Cerebellar cortex (tissue), 1 donor: ENCODE results near the gene NXPH2.
"Not testable (repeated sequence)": the region's sequence is repeated elsewhere in the genome, so short reads cannot be mapped to it uniquely, and the experiment has no call there.

Experiments used
- DNase-seq: peaks from one replicate; pipeline ENCODE4 v3.0.0-alpha.2; 2015; ENCODE audit warnings: low spot score

The NXPH2 gene

GRCh38 chr2:138757384-138757783, 22.8 kb downstream of the NXPH2 start:
- DNase-seq: no peak

GRCh38 chr2:138752197-138752956, 27.8 kb downstream of the NXPH2 start:
- DNase-seq: no peak

GRCh38 chr2:138744713-138745112, 35.5 kb downstream of the NXPH2 start:
- no peak for DNase-seq

- peak; percentile 28 for DNase-seq
Observed at GRCh38 chr2:138742441-138743057, 37.6 kb downstream of the NXPH2 start.

GRCh38 chr2:138741851-138742250, 38.3 kb downstream of the NXPH2 start:
- DNase-seq: no peak

- DNase-seq: not testable (repeated sequence)
Observed at GRCh38 chr2:138737009-138737554, 43.1 kb downstream of the NXPH2 start.

GRCh38 chr2:138732651-138733050, 47.5 kb downstream of the NXPH2 start:
- no peak for DNase-seq

GRCh38 chr2:138730497-138731030, 49.6 kb downstream of the NXPH2 start:
- DNase-seq: no peak

- DNase-seq: no peak
Observed at GRCh38 chr2:138727956-138728355, 52.2 kb downstream of the NXPH2 start.

GRCh38 chr2:138726681-138727080, 53.5 kb downstream of the NXPH2 start:
- DNase-seq: no peak

- no peak for DNase-seq
Observed at GRCh38 chr2:138724729-138725459, 55.3 kb downstream of the NXPH2 start.

- DNase-seq: no peak
Observed at GRCh38 chr2:138724327-138724726, 55.9 kb downstream of the NXPH2 start.

GRCh38 chr2:138723196-138723987, 56.8 kb downstream of the NXPH2 start:
- no peak for DNase-seq

- no peak for DNase-seq
Observed at GRCh38 chr2:138722316-138722715, 57.9 kb downstream of the NXPH2 start.

GRCh38 chr2:138720035-138720838, 60.0 kb downstream of the NXPH2 start:
- DNase-seq: no peak

- DNase-seq: no peak
Observed at GRCh38 chr2:138718405-138718804, 61.8 kb downstream of the NXPH2 start.

- DNase-seq: peak; percentile 7
Observed at GRCh38 chr2:138716183-138716582, 64.0 kb downstream of the NXPH2 start.

- DNase-seq: no peak
Observed at GRCh38 chr2:138713504-138713903, 66.7 kb downstream of the NXPH2 start.

- DNase-seq: no peak
Observed at GRCh38 chr2:138713069-138713496, 67.1 kb downstream of the NXPH2 start.

GRCh38 chr2:138712212-138712979, 67.8 kb downstream of the NXPH2 start:
- DNase-seq: no peak
